Measurements from ENCODE around the gene MORN1.

DNA sequence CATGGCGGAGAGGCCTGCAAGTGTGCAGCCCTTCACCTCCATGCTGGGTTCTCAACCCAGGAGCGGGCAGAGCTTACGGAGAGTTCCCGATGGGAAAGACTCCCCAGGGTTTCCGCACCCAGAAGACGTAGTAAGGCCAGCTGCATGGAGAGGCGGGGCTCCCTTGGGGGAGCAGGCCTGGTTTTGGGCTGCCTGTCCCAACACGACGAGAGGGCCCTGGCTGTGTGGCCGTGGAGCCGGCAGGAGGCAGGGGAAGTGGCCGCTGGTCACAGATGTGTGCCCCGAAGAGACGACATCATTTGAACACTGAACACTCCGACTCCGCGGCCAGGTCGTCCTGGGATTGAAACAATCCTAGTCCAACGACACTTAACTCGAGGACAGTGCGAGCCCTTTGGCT is 57.0 kb downstream of the MORN1 start:
- 0 out of 2 replicates have a peak, but pooled peaks have one; percentile 2 for TF ChIP-seq EZH2 (IDR thresholded peaks at IDR 0.05; ENCODE audit: borderline replicate concordance, low read depth, low read length)
- TF ChIP-seq, protein P1, sequence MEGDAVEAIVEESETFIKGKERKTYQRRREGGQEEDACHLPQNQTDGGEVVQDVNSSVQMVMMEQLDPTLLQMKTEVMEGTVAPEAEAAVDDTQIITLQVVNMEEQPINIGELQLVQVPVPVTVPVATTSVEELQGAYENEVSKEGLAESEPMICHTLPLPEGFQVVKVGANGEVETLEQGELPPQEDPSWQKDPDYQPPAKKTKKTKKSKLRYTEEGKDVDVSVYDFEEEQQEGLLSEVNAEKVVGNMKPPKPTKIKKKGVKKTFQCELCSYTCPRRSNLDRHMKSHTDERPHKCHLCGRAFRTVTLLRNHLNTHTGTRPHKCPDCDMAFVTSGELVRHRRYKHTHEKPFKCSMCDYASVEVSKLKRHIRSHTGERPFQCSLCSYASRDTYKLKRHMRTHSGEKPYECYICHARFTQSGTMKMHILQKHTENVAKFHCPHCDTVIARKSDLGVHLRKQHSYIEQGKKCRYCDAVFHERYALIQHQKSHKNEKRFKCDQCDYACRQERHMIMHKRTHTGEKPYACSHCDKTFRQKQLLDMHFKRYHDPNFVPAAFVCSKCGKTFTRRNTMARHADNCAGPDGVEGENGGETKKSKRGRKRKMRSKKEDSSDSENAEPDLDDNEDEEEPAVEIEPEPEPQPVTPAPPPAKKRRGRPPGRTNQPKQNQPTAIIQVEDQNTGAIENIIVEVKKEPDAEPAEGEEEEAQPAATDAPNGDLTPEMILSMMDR (IDR thresholded peaks at IDR 0.05 in 2 of 3, conservative IDR thresholded peaks at IDR 0.05 in 1 of 3; ENCODE audit: insufficient read depth in 2 of 3, low read depth in 1 of 3, low read length in 3 of 3) = no peak
- TF ChIP-seq PHB2 (IDR thresholded peaks at IDR 0.05; ENCODE audit: low read depth) = no peak
- no peak for TF ChIP-seq ZBTB8A (IDR thresholded peaks at IDR 0.05; ENCODE audit: partially characterized antibody)
- TF ChIP-seq LCOR (CRISPR knock-in tag; IDR thresholded peaks at IDR 0.05) = no peak
- TF ChIP-seq SMAD4 (CRISPR knock-in tag; conservative IDR thresholded peaks at IDR 0.05) = no peak
- TF ChIP-seq, protein P2, sequence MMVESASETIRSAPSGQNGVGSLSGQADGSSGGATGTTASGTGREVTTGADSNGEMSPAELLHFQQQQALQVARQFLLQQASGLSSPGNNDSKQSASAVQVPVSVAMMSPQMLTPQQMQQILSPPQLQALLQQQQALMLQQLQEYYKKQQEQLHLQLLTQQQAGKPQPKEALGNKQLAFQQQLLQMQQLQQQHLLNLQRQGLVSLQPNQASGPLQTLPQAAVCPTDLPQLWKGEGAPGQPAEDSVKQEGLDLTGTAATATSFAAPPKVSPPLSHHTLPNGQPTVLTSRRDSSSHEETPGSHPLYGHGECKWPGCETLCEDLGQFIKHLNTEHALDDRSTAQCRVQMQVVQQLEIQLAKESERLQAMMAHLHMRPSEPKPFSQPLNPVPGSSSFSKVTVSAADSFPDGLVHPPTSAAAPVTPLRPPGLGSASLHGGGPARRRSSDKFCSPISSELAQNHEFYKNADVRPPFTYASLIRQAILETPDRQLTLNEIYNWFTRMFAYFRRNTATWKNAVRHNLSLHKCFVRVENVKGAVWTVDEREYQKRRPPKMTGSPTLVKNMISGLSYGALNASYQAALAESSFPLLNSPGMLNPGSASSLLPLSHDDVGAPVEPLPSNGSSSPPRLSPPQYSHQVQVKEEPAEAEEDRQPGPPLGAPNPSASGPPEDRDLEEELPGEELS (CRISPR knock-in tag; IDR thresholded peaks at IDR 0.05; ENCODE audit: borderline replicate concordance) = no peak
- TF ChIP-seq MAFK (IDR thresholded peaks at IDR 0.05; ENCODE audit: low read length) = no peak
- no peak for TF ChIP-seq ZNF644 (tag; IDR thresholded peaks at IDR 0.05; ENCODE audit: low read depth)

All from K562 (cell line).